ENCODE measurements around the gene CTSS.

- TF ChIP-seq POLR2AphosphoS5 (IDR thresholded peaks at IDR 0.05; ENCODE audit: low read depth, low read length) (no peak), POLR2A (IDR thresholded peaks at IDR 0.05; ENCODE audit: low read depth, low read length) (no peak), TAF1 (IDR thresholded peaks at IDR 0.05; ENCODE audit: low read depth, low read length) (no peak)
Measured at GRCh38 chr1:150763018-150763417, 2.6 kb downstream of the CTSS start.
